PC-9 (cell line): ENCODE results near the gene TBX15.

Experiments used
- EZH2 ChIP-seq: fragments of 200-600 bp; sonication (generic); IDR thresholded peaks from 2 replicates; pipeline ENCODE4 v1.8.0; 2017; ENCODE audit warnings: antibody characterized with exemption, low read depth
- TF ChIP-seq, protein P1 (sequence below): fragments of 200-600 bp; sonication (generic); conservative IDR thresholded peaks from 2 replicates; pipeline ENCODE4 v1.6.1; 2017; ENCODE audit warnings: mixed run types, antibody characterized with exemption, mild to moderate bottlenecking, moderate library complexity

DNA sequence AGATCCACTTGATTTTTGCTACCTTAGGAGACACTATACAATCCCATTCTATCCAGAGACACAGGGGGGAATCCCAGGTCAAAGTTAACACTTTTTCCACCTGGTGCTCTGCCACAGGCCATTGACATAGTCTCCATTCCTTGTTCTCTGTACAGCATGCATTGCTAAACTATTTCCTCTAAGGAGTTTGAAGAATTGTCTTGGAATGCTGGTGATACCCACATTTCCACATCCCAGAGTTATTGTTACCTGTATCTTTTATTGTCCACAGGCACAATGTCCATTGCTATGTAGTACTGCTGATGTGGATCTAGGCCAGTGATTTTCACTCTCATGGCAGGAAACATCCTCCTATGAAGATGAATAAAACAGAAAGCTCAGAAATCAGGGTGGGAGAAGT lies 61.9 kb downstream of the TBX15 start:
- TF ChIP-seq, protein P1, sequence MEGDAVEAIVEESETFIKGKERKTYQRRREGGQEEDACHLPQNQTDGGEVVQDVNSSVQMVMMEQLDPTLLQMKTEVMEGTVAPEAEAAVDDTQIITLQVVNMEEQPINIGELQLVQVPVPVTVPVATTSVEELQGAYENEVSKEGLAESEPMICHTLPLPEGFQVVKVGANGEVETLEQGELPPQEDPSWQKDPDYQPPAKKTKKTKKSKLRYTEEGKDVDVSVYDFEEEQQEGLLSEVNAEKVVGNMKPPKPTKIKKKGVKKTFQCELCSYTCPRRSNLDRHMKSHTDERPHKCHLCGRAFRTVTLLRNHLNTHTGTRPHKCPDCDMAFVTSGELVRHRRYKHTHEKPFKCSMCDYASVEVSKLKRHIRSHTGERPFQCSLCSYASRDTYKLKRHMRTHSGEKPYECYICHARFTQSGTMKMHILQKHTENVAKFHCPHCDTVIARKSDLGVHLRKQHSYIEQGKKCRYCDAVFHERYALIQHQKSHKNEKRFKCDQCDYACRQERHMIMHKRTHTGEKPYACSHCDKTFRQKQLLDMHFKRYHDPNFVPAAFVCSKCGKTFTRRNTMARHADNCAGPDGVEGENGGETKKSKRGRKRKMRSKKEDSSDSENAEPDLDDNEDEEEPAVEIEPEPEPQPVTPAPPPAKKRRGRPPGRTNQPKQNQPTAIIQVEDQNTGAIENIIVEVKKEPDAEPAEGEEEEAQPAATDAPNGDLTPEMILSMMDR = no peak
- TF ChIP-seq EZH2 = no peak
